Ishikawa (cell line): Measurements from ENCODE around the gene LSM2.

Source experiments
- CEBPB ChIP-seq: IDR thresholded peaks from 2 replicates; pipeline ENCODE4 v1.6.1; 2012
- CREB1 ChIP-seq: IDR thresholded peaks from 2 replicates; pipeline ENCODE4 v1.6.1; 2012; ENCODE audit warnings: low read depth
- EGR1 ChIP-seq: IDR thresholded peaks from 2 replicates; pipeline ENCODE4 v1.6.1; 2012
- EP300 ChIP-seq: IDR thresholded peaks from 2 replicates; pipeline ENCODE4 v1.6.1; 2012; ENCODE audit warnings: borderline replicate concordance
- FOXM1 ChIP-seq: IDR thresholded peaks from 2 replicates; pipeline ENCODE4 v1.6.1; 2012; ENCODE audit warnings: low read depth, borderline replicate concordance
- MAX ChIP-seq: IDR thresholded peaks from 2 replicates; pipeline ENCODE4 v1.6.1; 2012
- NFIC ChIP-seq: IDR thresholded peaks from 2 replicates; pipeline ENCODE4 v1.6.1; 2012
- RAD21 ChIP-seq: IDR thresholded peaks from 2 replicates; pipeline ENCODE4 v1.6.1; 2012; ENCODE audit warnings: low read depth
- REST ChIP-seq: IDR thresholded peaks from 2 replicates; pipeline ENCODE4 v1.6.1; 2012; ENCODE audit warnings: low read depth, mild to moderate bottlenecking
- TAF1 ChIP-seq: IDR thresholded peaks from 2 replicates; pipeline ENCODE4 v1.6.1; 2012; ENCODE audit warnings: low read depth, mild to moderate bottlenecking
- TCF12 ChIP-seq: IDR thresholded peaks from 2 replicates; pipeline ENCODE4 v1.6.1; 2012; ENCODE audit warnings: low read depth
- TEAD4 ChIP-seq: IDR thresholded peaks from 2 replicates; pipeline ENCODE4 v1.6.1; 2012
- YY1 ChIP-seq: IDR thresholded peaks from 2 replicates; pipeline ENCODE4 v1.6.1; 2012; ENCODE audit warnings: low read depth
- ZBTB7A ChIP-seq: IDR thresholded peaks from 2 replicates; pipeline ENCODE4 v1.6.1; 2012; ENCODE audit warnings: low read depth
- TF ChIP-seq, protein P1 (sequence below): IDR thresholded peaks from 2 replicates; pipeline ENCODE4 v1.6.1; 2012

The LSM2 gene

GRCh38 chr6:31779908-31780307 is 26.9 kb downstream of the LSM2 start:
- no peak for TF ChIP-seq TEAD4
- TF ChIP-seq TCF12 = no peak
- no peak for TF ChIP-seq EGR1
- no peak for TF ChIP-seq RAD21
- TF ChIP-seq ZBTB7A = no peak
- no peak for TF ChIP-seq MAX
- TF ChIP-seq FOXM1 = no peak
- no peak for TF ChIP-seq EP300
- no peak for TF ChIP-seq CEBPB
- TF ChIP-seq CREB1 = no peak
- no peak for TF ChIP-seq YY1
- TF ChIP-seq, protein P1, sequence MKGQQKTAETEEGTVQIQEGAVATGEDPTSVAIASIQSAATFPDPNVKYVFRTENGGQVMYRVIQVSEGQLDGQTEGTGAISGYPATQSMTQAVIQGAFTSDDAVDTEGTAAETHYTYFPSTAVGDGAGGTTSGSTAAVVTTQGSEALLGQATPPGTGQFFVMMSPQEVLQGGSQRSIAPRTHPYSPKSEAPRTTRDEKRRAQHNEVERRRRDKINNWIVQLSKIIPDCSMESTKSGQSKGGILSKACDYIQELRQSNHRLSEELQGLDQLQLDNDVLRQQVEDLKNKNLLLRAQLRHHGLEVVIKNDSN = no peak

DNA sequence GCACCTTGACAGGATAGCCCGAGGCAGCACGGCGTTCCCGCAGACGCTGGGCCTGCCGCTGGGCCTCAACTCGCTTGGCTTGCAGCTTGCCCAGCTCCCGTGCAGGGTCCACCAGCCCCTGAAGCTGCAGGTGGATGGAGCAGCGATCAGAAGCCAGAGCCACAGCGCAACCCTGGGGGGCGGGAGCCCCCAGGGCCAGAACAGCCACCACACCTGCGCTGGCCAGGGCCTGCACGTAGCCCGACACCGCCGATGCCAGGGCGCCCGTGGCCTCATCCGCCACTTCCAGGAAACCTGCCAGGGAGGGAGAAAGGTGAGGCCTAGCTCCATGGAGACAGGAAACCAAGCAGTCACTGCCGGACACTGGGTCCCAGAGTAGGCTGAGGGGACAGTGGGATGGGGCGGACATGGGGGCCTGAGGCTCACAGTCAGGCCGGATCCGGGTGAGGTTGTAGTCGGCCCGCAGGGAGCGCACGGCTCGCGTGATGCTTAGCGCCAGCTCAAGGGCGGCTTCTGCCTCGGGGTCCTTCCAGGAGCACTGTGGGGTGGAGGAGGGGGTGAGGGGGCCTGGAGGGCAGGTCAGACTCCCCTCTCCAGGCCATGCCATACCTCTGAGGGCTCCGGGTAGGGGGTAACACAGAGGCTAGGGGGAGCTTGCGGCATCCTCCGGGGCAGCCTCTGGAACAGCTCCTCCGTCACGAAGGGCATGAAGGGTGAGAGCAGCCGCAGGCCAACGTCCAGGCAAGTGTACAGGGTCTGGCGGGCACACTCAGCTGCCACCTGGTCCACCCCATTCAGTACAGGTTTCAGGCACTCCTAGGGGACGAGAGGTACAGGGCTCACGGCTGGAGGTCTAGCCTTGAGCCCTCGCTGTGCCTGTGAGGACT is 27.5 kb downstream of the LSM2 start:
- TF ChIP-seq, protein P1 = no peak
- TF ChIP-seq EP300 (no peak), TCF12 (no peak), MAX (no peak), NFIC (no peak), YY1 (no peak), CEBPB (no peak), CREB1 (no peak), EGR1 (no peak), RAD21 (no peak)

DNA sequence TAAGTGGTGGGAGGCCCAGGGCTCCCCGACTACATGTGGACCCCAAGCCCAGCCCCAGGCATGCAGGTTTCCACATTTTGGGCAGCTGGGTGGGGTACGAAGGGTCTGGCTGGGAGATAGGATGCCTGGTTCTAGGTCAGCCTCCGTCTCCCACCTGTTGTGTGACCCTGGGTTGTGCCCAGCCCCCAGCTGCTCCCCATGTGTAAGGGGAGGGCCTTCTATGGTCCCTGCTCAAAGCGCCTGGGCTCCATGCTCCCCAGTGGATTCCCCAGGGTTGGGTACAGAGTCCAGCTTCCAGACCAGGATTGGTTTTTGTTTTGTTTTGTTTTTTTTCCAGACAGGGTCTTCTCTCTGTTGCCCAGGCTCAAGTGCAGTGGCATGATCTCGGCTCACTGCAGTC is 28.6 kb downstream of the LSM2 start:
- TF ChIP-seq ZBTB7A (no peak), YY1 (no peak), NFIC (no peak), EGR1 (no peak), CEBPB (no peak), MAX (no peak), REST (no peak)

DNA sequence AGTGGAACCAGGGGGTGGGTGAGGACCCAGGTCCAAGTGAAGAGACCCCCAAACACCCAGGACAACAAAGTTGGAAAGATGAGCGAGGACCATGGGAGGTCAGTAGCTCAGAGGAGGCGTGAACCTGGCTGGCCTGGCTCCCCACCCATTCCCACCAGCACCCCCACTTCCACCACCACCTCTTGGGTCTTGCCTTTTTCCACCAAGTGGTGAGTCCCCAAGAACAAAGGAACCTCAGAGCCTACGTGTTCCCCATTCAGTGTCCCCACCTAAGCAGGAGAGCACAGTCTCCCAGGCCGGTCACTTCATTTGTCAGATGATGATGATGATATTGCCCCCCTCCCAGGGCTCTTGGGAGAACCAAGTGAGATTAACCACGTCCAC is 29.1 kb downstream of the LSM2 start:
- TF ChIP-seq YY1 = no peak
- no peak for TF ChIP-seq EGR1
- TF ChIP-seq CREB1 = no peak
- no peak for TF ChIP-seq TAF1
- TF ChIP-seq MAX = no peak
- TF ChIP-seq TEAD4 = no peak
- no peak for TF ChIP-seq FOXM1
- no peak for TF ChIP-seq EP300
- no peak for TF ChIP-seq RAD21
- TF ChIP-seq REST = no peak
- TF ChIP-seq, protein P1 = no peak
- TF ChIP-seq ZBTB7A = no peak
- no peak for TF ChIP-seq CEBPB
- no peak for TF ChIP-seq TCF12
- TF ChIP-seq NFIC = no peak

GRCh38 chr6:31776989-31777666 is 29.6 kb downstream of the LSM2 start, which contains the start of gene VWA7:
VWA7 (minus strand) TSS chr6:31777328; CDS start chr6:31776779, 549 bp downstream.
- TF ChIP-seq EP300 (no peak), TAF1 (no peak), CREB1 (no peak), ZBTB7A (0 out of 2 replicates have a peak, but pooled peaks have one; percentile 25), NFIC (peak; percentile 93), MAX (peak; percentile 29; the same call in 1 of the 2 replicates), EGR1 (peak; percentile 44; the same call in 1 of the 2 replicates), REST (no peak)
- TF ChIP-seq, protein P1 = peak; percentile 30; the same call in 1 of the 2 replicates
